SU-DHL-6 (cell line): ENCODE measurements around the gene SDCCAG8.

ENCODE experiments used
- CTCF ChIP-seq: fragments of 200-600 bp; sonication (generic); IDR thresholded peaks from one replicate; pipeline ENCODE4 v1.5.1; 2017; ENCODE audit warnings: antibody characterized with exemption, mild to moderate bottlenecking, low read length, moderate library complexity; ENCODE audit not compliant: insufficient read depth, poor library complexity, severe bottlenecking
- EZH2phosphoT487 ChIP-seq: fragments of 200-600 bp; sonication (generic), shearing (Covaris generic); conservative IDR thresholded peaks from 2 replicates; pipeline ENCODE4 v1.6.1; 2018; ENCODE audit warnings: mild to moderate bottlenecking, antibody characterized with exemption, low read length, moderate library complexity, mixed read lengths

DNA sequence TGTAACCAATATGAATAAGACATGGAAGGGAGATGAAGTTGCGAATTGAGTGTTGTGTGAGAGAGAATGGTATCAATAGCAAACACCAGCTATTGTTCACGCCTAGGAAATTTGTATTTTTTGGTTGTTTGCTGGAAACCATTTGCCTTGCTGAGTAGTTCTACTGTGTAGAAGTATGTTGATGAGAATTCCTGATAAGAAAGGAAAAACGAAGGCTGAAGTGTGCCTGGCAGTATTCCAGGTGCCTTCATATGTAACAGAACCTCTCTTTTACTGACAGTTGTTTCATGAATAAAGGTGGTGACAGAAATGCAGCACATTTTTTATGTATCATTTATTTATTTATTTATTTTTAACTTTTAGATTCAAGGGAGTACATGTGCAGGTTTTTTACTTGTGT lies 79.5 kb downstream of the SDCCAG8 start:
- TF ChIP-seq CTCF, result no peak
- TF ChIP-seq EZH2phosphoT487, result no peak
